Activated T-cell treated with anti-CD3 and anti-CD28 coated beads, Interleukin-2, amount 50 U/mL, for 48 hours (primary cell): ENCODE data around the gene DHX9.
"Not testable (repeated sequence)": the region's sequence is repeated elsewhere in the genome, so short reads cannot be mapped to it uniquely, and the experiment has no call there.

Experiments
- DNase-seq, 2 experiments: peaks; one replicate each; pipeline ENCODE4 v3.0.0-alpha.2; 2020

The DHX9 gene

DNA sequence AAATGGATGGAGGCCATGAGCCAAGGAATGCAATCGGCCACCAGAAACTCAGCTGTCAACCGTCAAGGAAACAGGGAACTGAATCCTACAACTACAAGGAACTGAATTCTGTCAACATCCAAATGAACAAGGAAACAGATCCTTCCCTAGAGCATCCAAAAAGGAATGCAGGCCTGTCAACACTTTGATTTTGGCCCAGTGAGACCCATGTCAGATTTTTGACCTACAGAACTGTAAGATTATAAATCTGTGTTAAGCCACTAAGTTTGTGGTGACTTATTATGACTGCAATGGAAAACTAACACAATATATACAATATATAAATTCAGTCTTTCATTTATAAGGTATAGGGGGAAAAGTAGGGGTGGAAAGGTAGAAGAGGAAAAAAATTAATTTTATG lies 58.5 kb downstream of the DHX9 start:
- DNase-seq = no peak

- not testable (repeated sequence) for DNase-seq
These were observed 62.8 kb downstream of the DHX9 start for GRCh38 chr1:182901946-182902345.

GRCh38 chr1:182905321-182905720 lies 66.2 kb downstream of the DHX9 start:
- DNase-seq = no peak

DNA sequence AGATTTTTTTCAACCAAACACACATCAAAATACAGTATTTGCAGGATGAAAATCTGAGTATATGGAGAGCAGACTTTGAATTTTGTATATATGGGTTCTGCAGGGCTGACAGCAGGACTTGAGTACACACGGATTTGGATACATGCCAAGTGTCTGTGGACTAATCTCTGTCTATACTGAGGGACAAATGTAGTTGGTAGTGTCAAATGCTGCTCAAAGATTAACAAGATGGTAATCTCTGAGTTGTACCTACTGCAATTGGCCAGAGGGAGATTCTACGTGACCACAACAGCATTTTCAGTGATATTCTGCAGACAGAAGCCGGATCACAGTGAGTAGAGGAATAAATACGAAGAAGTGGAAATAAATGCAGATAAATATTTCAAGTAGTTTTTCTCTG lies 70.4 kb downstream of the DHX9 start:
- no peak for DNase-seq

GRCh38 chr1:182910143-182910542 lies 71.0 kb downstream of the DHX9 start:
- DNase-seq = no peak

DNA sequence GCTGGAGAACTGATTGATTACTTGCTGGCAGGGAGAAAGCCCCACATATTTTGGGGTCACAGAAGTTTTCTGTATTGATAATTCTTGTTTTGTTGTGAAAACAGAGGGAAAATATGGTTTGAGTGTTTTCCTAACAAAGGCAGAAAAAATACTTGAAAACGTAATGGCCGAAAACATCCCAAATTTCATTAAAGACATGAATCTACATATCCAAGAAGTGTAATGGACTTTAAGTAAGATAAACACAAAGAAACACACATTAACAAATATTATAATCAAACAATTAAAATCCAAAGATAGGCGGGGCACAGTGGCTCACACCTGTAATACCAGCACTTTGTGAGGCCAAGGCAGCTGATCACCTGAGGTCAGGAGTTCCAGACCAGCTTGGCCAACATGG lies 74.3 kb downstream of the DHX9 start:
- DNase-seq = no peak

DNA sequence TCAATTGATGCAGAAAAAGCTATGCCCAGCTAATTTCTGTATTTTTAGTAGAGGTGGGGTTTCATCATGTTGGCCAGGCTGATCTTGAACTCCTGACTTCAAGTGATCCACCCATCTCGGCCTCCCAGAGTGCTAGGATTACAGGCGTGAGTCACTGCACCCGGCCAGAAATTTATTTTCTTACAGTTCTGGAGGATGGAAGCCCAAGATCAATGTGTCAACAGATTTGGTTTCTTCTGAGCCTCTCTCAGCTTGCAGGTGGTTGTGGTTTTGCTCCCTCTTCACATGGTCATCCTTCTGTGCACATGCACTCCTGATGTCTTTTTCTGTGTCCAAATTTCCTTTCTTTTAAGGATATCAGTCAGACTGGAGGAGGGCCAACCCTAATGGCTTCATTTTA lies 78.2 kb downstream of the DHX9 start:
- DNase-seq = no peak

GRCh38 chr1:182925661-182926060 lies 86.5 kb downstream of the DHX9 start:
- DNase-seq = no peak

- no peak for DNase-seq
These were observed 88.7 kb downstream of the DHX9 start for GRCh38 chr1:182927693-182928433.

DNA sequence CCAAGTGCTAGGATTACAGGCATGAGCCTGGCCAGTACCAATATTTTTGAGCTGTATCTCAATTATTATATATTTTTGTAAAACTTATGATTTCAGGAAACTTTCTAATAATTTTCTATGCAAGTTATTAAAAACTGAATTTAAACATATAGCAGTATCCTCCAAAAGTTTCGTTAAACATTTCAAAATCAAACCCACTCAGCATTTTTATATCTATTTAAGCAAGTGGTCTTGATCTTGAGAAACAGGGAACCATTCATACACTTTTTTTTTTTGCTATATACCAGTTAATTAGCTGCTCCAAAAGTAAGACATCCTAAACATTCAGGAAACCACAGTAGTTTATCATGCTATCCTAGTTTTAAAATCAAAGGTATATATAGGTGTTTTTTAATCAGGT lies 91.8 kb downstream of the DHX9 start:
- DNase-seq = no peak

- no peak for DNase-seq
These were observed 96.6 kb downstream of the DHX9 start for GRCh38 chr1:182935716-182936115.
